Right lung (tissue), 5 donors: Measurements from ENCODE around the gene CFAP100. TPM values are rescaled to one million over a fixed set of nuclear protein-coding genes. Genes with fewer than 3 reads are reported as not detected.

Source experiments
- DNase-seq, 2 donors: peaks; one replicate each; pipeline ENCODE4 v3.0.0-alpha.2; 2013
- polyA plus RNA-seq, 5 donors: library from polyadenylated mRNA; unstranded; fragments of 120-200 nt; gene quantifications; one replicate each; pipeline versions ENCODE4 v1.2.1 to v1.2.3, GENCODE V29; 2013; ENCODE audit warnings: inconsistent platforms in 1 of 5, low replicate concordance in 1 of 5; ENCODE audit not compliant: insufficient read length in 5 of 5, insufficient read depth in 1 of 5

The CFAP100 gene
- polyA plus RNA-seq, 5 donors, result 0.80 to 7.9 (median 6.6) TPM

- no peak for DNase-seq
Measured at GRCh38 chr3:126478581-126479310, 84.0 kb downstream of the CFAP100 start.

- DNase-seq, result no peak
Measured at GRCh38 chr3:126479642-126480041, 84.9 kb downstream of the CFAP100 start.

GRCh38 chr3:126480206-126480605 lies 85.5 kb downstream of the CFAP100 start:
- DNase-seq, result no peak

GRCh38 chr3:126480861-126481260 lies 86.2 kb downstream of the CFAP100 start:
- no peak for DNase-seq

- DNase-seq, result no peak
Measured at GRCh38 chr3:126481808-126482502, 87.2 kb downstream of the CFAP100 start.

- DNase-seq, result no peak
Measured at GRCh38 chr3:126482503-126483255, 88.0 kb downstream of the CFAP100 start.

GRCh38 chr3:126483321-126483761 lies 88.6 kb downstream of the CFAP100 start:
- no peak for DNase-seq

- no peak for DNase-seq
Measured at GRCh38 chr3:126484148-126484547, 89.4 kb downstream of the CFAP100 start.

- no peak for DNase-seq
Measured at GRCh38 chr3:126484662-126485061, 90.0 kb downstream of the CFAP100 start.

GRCh38 chr3:126485176-126485897 lies 90.6 kb downstream of the CFAP100 start:
- no peak for DNase-seq

GRCh38 chr3:126485956-126486355 lies 91.2 kb downstream of the CFAP100 start:
- no peak for DNase-seq

Other genes with a start within 250 kb of the CFAP100 start
- gene ALDH1L1, start 214.3 kb upstream of the CFAP100 start, polyA plus RNA-seq, result 1 to 10 TPM in 2 of 5 donors, under 1 TPM in 3; 0.26 to 1.1 (median 0.40) TPM
- gene KLF15, start 37.5 kb upstream of the CFAP100 start, polyA plus RNA-seq, result 10 to 100 TPM in 1 of 5 donors, 1 to 10 TPM in 4; 6.5 to 11.4 (median 7.8) TPM
- 10 to 100 TPM; 28.3 to 38.0 (median 30.2) TPM for gene ZXDC, start 81.0 kb downstream of the CFAP100 start, polyA plus RNA-seq
- gene UROC1, start 122.9 kb downstream of the CFAP100 start, polyA plus RNA-seq, result under 1 TPM in 4 of 5 donors, not detected in 1; 0.08 to 0.23 (median 0.17) TPM
- under 1 TPM in 4 of 5 donors, not detected in 1; 0.21 to 0.37 (median 0.29) TPM for gene CHST13, start 129.2 kb downstream of the CFAP100 start, polyA plus RNA-seq
- under 1 TPM in 3 of 5 donors, not detected in 2; 0.06 to 0.15 (median 0.14) TPM for gene C3orf22, start 164.0 kb downstream of the CFAP100 start, polyA plus RNA-seq